ENCODE data around the gene LINGO3. TPM values are rescaled to one million over a fixed set of nuclear protein-coding genes. Genes with fewer than 3 reads are reported as not detected.
"Not testable (repeated sequence)": the region's sequence is repeated elsewhere in the genome, so short reads cannot be mapped to it uniquely, and the experiment has no call there.

LINGO3 gene
- total RNA-seq, 4 donors from 2014 or later = not detected

DNA sequence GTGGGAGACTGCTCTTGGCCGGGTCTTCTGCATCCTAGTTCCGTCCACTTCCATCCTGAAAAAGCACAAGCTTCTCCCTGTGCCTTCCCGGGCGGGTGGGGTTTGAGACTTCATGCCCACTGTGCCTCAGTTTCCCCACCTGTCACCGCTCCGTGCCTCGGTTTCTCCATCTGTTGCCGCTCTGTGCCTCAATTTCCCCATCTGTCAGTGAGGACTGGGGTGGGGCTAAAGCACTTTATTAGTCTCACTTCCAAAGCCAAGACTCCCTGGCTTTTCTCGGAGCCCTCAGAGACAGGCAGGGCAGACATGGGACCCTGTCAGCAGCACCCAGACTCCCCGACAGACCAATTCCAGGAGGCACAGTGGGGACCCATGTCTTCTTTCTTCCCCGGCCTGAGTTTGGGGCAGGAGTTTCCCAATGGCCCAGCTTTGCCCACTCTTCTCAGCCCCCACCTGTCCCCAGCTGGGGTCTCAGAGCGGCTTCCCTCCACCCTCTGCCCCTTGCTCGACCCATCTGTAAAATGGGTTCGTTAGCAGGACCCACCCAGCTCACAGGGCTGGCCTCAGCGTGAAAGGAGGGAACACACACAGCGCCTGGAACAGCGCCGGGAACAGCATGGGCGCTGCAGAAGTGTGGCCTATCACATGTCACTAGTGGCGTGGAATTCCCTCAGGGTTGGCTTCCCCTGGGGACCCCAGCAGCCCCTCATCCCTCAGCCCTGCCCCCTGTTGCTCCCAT, 21.4 kb downstream of the LINGO3 start:
- peaks cover 0 to 26% of the 10 kb centered on the region in 2 donors for H3K4me1 ChIP-seq
- H3K36me3 ChIP-seq = no peaks in the 10 kb centered on the region
- no peaks in the 10 kb centered on the region for H3K9me3 ChIP-seq
- DNase-seq = no peak
- intact Hi-C loops (cut with DNase I; ENCODE audit: low total_unique reads) = no loop called here
- TF ChIP-seq CTCF (IDR thresholded peaks at IDR 0.05) (no peak), POLR2A (IDR thresholded peaks at IDR 0.05) (no peak)
- no peak overlapping the region for H3K4me3 ChIP-seq
- H3K27me3 ChIP-seq = peaks cover 6 to 11% of the 10 kb centered on the region in 2 donors
- H3K27ac ChIP-seq = no peak overlapping the region

GRCh38 chr19:2283835-2284507, 24.0 kb downstream of the LINGO3 start:
- no peak for DNase-seq
- TF ChIP-seq POLR2A (IDR thresholded peaks at IDR 0.05) = no peak
- TF ChIP-seq CTCF (IDR thresholded peaks at IDR 0.05) = no peak
- intact Hi-C loops (cut with DNase I; ENCODE audit: low total_unique reads) = no loop called here
- Histone ChIP-seq H3K27me3 (no peaks in the 10 kb centered on the region), H3K36me3 (no peaks in the 10 kb centered on the region), H3K4me1 (peaks cover 0 to 13% of the 10 kb centered on the region in 2 donors), H3K4me3 (no peak overlapping the region), H3K27ac (no peak overlapping the region), H3K9me3 (no peaks in the 10 kb centered on the region)

- Histone ChIP-seq H3K4me1 (peaks cover 0 to 13% of the 10 kb centered on the region in 2 donors), H3K27ac (no peak overlapping the region), H3K9me3 (no peaks in the 10 kb centered on the region), H3K4me3 (no peak overlapping the region), H3K36me3 (no peaks in the 10 kb centered on the region), H3K27me3 (no peaks in the 10 kb centered on the region)
- TF ChIP-seq CTCF (IDR thresholded peaks at IDR 0.05) (no peak), POLR2A (IDR thresholded peaks at IDR 0.05) (no peak)
- intact Hi-C loops (cut with DNase I; ENCODE audit: low total_unique reads) = no loop called here
- DNase-seq = no peak
These were observed 25.1 kb downstream of the LINGO3 start for GRCh38 chr19:2282862-2283237.

- Histone ChIP-seq H3K36me3 (no peaks in the 10 kb centered on the region), H3K9me3 (no peaks in the 10 kb centered on the region), H3K27ac (no peak within 1 kb of the TSS), H3K27me3 (no peaks in the 10 kb centered on the region), H3K4me1 (peaks cover 0 to 13% of the 10 kb centered on the region in 2 donors), H3K4me3 (peak within 1 kb of the TSS in 1 of 2 donors; percentile 23)
- intact Hi-C loops (cut with DNase I; ENCODE audit: low total_unique reads) = no loop called here
- TF ChIP-seq POLR2A (IDR thresholded peaks at IDR 0.05) (no peak), CTCF (IDR thresholded peaks at IDR 0.05) (no peak)
- DNase-seq = peak; percentile 49 to 51
These were observed 25.7 kb downstream of the LINGO3 start, which contains the start of gene PEAK3 for GRCh38 chr19:2282062-2282861. PEAK3 (minus strand) TSS chr19:2282175; CDS start chr19:2280931, 1,244 bp downstream.

DNA sequence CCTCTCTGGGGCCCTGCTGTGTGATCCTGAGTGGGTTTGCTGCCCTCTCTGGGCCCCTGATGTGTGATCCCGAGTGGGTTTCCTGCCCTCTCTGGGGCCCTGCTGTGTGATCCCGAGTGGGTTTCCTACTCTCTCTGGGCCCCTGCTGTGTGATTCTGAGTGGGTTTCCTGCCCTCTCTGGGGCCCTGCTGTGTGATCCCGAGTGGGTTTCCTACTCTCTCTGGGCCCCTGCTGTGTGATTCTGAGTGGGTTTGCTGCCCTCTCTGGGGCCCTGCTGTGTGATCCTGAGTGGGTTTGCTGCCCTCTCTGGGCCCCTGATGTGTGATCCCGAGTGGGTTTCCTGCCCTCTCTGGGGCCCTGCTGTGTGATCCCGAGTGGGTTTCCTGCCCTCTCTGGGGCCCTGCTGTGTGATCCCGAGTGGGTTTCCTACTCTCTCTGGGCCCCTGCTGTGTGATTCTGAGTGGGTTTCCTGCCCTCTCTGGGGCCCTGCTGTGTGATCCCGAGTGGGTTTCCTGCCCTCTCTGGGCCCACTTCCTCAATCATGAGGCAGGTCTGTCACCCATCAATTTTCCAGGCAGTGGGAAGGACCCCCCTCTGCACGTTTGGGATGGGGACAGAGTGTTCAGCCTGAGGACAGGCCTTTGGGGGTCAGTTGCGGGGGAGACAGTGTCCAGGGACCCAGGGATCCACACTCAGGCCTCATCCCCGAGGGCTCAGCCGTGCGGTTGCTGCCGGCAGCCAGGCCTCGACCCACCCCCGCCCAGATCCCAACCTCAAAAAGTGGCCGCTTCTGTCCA, 26.5 kb downstream of the LINGO3 start:
- H3K9me3 ChIP-seq; intact Hi-C loops (cut with DNase I; ENCODE audit: low total_unique reads); DNase-seq; H3K36me3 ChIP-seq; H3K27me3 ChIP-seq; H3K27ac ChIP-seq: not testable (repeated sequence)
- peak overlapping the region in 1 of 2 donors; percentile 23 for H3K4me3 ChIP-seq
- H3K4me1 ChIP-seq = peaks cover 0 to 13% of the 10 kb centered on the region in 2 donors
